ENCODE results near the gene GPR108. TPM values are rescaled to one million over a fixed set of nuclear protein-coding genes. Genes with fewer than 3 reads are reported as not detected.

The GPR108 gene
- total RNA-seq, 1 donor, result 43.9 TPM

Other genes with a start within 250 kb of the GPR108 start
- gene TUBB4A, start 235.3 kb downstream of the GPR108 start, total RNA-seq, result 0.10 TPM
- gene TNFSF9, start 206.6 kb downstream of the GPR108 start, total RNA-seq, result 10.5 TPM
- gene CD70, start 146.4 kb downstream of the GPR108 start, total RNA-seq, result 1.4 TPM
- 13.0 TPM for gene TNFSF14, start 67.4 kb downstream of the GPR108 start, total RNA-seq
- 3.1 TPM for gene C3, start 16.9 kb downstream of the GPR108 start, total RNA-seq
- 4.2 TPM for gene TRIP10, start 2.1 kb upstream of the GPR108 start, total RNA-seq
- gene SH2D3A, start 29.9 kb upstream of the GPR108 start, total RNA-seq, result 14.0 TPM
- 46.8 TPM for gene VAV1, start 35.1 kb upstream of the GPR108 start, total RNA-seq
- 15.4 TPM for gene ADGRE1, start 150.0 kb upstream of the GPR108 start, total RNA-seq

Measured in mononuclear cell (primary cell).